ENCODE results near the gene DCHS1. TPM values are rescaled to one million over a fixed set of nuclear protein-coding genes. Genes with fewer than 3 reads are reported as not detected.

DCHS1 gene
- total RNA-seq, 6 experiments from 2014 or later, result 1.8 to 9.2 (median 4.1) TPM

GRCh38 chr11:6611092-6611962, 44.3 kb downstream of the DCHS1 start:
- peak overlapping the region; percentile 62 to 76 (median 68) for H3K4me3 ChIP-seq

GRCh38 chr11:6610591-6610990, 45.0 kb downstream of the DCHS1 start:
- intact Hi-C loops (cut with DNase I), result no loop called here
- H3K27me3 ChIP-seq, result no peaks in the 10 kb centered on the region
- H3K4me1 ChIP-seq, result peaks cover 0 to 29% (median 7%) of the 10 kb centered on the region in 4 donors
- no peak for TF ChIP-seq CTCF (IDR thresholded peaks at IDR 0.05)
- no peak overlapping the region for H3K4me3 ChIP-seq
- 100% methylated on average over 1 of the region's 6 CpGs for WGBS (ENCODE audit: insufficient coverage, low coverage, low lambda C conversion rate, missing lambda C conversion rate)
- H3K36me3 ChIP-seq, result peaks cover 8 to 45% (median 22%) of the 10 kb centered on the region in 4 donors
- peak overlapping the region in 1 of 3 donors; percentile 86 for H3K27ac ChIP-seq
- ATAC-seq (no peak), DNase-seq (peak in 2 of 3 donors; percentile 46 to 51)
- no peaks in the 10 kb centered on the region for H3K9me3 ChIP-seq

More at GRCh38 chr11:6611092-6611962, 44.3 kb downstream of the DCHS1 start:
- no peaks in the 10 kb centered on the region for H3K27me3 ChIP-seq
- DNase-seq (peak; percentile 61 to 74 (median 69)), ATAC-seq (peak in 2 of 4 donors; percentile 0 to 1)
- intact Hi-C loops (cut with DNase I), result no loop called here
- WGBS (ENCODE audit: insufficient coverage, low coverage, low lambda C conversion rate, missing lambda C conversion rate), result 25% methylated on average over 9 of the region's 39 CpGs
- peaks cover 0 to 23% (median 5%) of the 10 kb centered on the region in 4 donors for H3K4me1 ChIP-seq
- peak overlapping the region; percentile 86 to 95 (median 94) for H3K27ac ChIP-seq
- H3K9me3 ChIP-seq, result no peaks in the 10 kb centered on the region
- H3K36me3 ChIP-seq, result peaks cover 8 to 53% (median 22%) of the 10 kb centered on the region in 4 donors
- TF ChIP-seq CTCF (IDR thresholded peaks at IDR 0.05) (no peak), POLR2A (IDR thresholded peaks at IDR 0.05) (no peak)

GRCh38 chr11:6609502-6610015, 46.0 kb downstream of the DCHS1 start:
- Histone ChIP-seq H3K27me3 (no peaks in the 10 kb centered on the region), H3K36me3 (peaks cover 8 to 37% (median 19%) of the 10 kb centered on the region in 4 donors), H3K27ac (no peak overlapping the region), H3K4me3 (no peak overlapping the region), H3K9me3 (no peaks in the 10 kb centered on the region), H3K4me1 (peaks cover 0 to 40% (median 12%) of the 10 kb centered on the region in 4 donors)
- no peak for TF ChIP-seq CTCF (IDR thresholded peaks at IDR 0.05)
- TF ChIP-seq POLR2A (IDR thresholded peaks at IDR 0.05), result no peak
- WGBS (ENCODE audit: insufficient coverage, low coverage, low lambda C conversion rate, missing lambda C conversion rate), result 64% methylated on average over 7 of the region's 8 CpGs
- ATAC-seq (no peak), DNase-seq (peak in 1 of 3 donors; percentile 41)
- intact Hi-C loops (cut with DNase I), result no loop called here

GRCh38 chr11:6608726-6609501, 46.7 kb downstream of the DCHS1 start:
- intact Hi-C loops (cut with DNase I), result no loop called here
- Histone ChIP-seq H3K36me3 (peaks cover 8 to 37% (median 19%) of the 10 kb centered on the region in 4 donors), H3K9me3 (no peaks in the 10 kb centered on the region), H3K27me3 (no peaks in the 10 kb centered on the region), H3K27ac (no peak overlapping the region), H3K4me1 (peaks cover 0 to 42% (median 12%) of the 10 kb centered on the region in 4 donors), H3K4me3 (no peak overlapping the region)
- peak in 1 of 3 donors; percentile 40 for DNase-seq
- TF ChIP-seq CTCF (IDR thresholded peaks at IDR 0.05) (no peak), POLR2A (IDR thresholded peaks at IDR 0.05) (no peak)
- ATAC-seq, result no peak
- 88% methylated on average over 13 of the region's 14 CpGs for WGBS (ENCODE audit: insufficient coverage, low coverage, low lambda C conversion rate, missing lambda C conversion rate)
